Endothelial cell of umbilical vein (primary cell): ENCODE data around the gene KLF3. TPM values are rescaled to one million over a fixed set of nuclear protein-coding genes. Genes with fewer than 3 reads are reported as not detected.

Experiments
- BruUV-seq: library from RNA; stranded (reverse); fragments of 400-500 nt; replicated peaks from 2 replicates; lab custom pipeline; 2021; lab: Mats Ljungman, UMichigan
- CTCF ChIA-PET: fragments of 300-600, 350-600 bp; sonication (Branson Sonifier 250); formaldehyde crosslinking; loops from one replicate; lab custom pipeline; 2021; ENCODE audit warnings: antibody characterized with exemption, inconsistent platforms; lab: Charles Lee
- POLR2A ChIA-PET: fragments of 300-600, 350-600 bp; sonication (Branson Sonifier 250); formaldehyde crosslinking; loops from one replicate; lab custom pipeline; 2021; ENCODE audit warnings: antibody characterized with exemption, inconsistent platforms; lab: Charles Lee
- DNase-seq: peaks from one replicate; pipeline ENCODE4 v3.0.0-alpha.2; 2011; ENCODE audit warnings: low read depth, low spot score
- FAIRE-seq: peaks from 2 replicates; lab custom pipeline; 2011; peaks lifted over from hg19 to GRCh38; lab: Jason Lieb, UNC
- H2AFZ ChIP-seq: 2 replicates; pipeline ENCODE4 v1.6.0; 2012; ENCODE audit warnings: low read depth, low read length, control low read depth, inconsistent platforms
- H3K27ac ChIP-seq: 2 replicates; pipeline ENCODE4 v1.5.1; 2011; ENCODE audit warnings: low read depth, mild to moderate bottlenecking, control low read depth, low read length, moderate library complexity; ENCODE audit not compliant: insufficient read depth
- H3K27me3 ChIP-seq, 2 experiments: 2 replicates each; pipeline versions ENCODE4 v1.6.0 to v1.6.1; 2011; ENCODE audit warnings: low read length in 2 of 2, mixed read lengths in 1 of 2; ENCODE audit not compliant: control insufficient read depth in 2 of 2, insufficient read depth in 2 of 2
- H3K36me3 ChIP-seq, 2 experiments: 2 replicates in 1 of 2; 3 replicates in 1 of 2; pipeline ENCODE4 v1.5.1; 2011; ENCODE audit warnings: low read length in 2 of 2, mild to moderate bottlenecking in 1 of 2, moderate library complexity in 1 of 2; ENCODE audit not compliant: control insufficient read depth in 2 of 2, insufficient read depth in 2 of 2; ENCODE audit errors: extremely low read depth in 1 of 2
- H3K4me1 ChIP-seq: 3 replicates; pipeline ENCODE4 v1.5.1; 2011; ENCODE audit warnings: mild to moderate bottlenecking, low read length; ENCODE audit not compliant: control insufficient read depth, insufficient read depth; ENCODE audit errors: extremely low read depth
- H3K4me2 ChIP-seq: 2 replicates; pipeline ENCODE4 v1.6.1; 2011; ENCODE audit warnings: low read length, control low read depth, mixed read lengths; ENCODE audit not compliant: insufficient read depth
- H3K4me3 ChIP-seq, 3 experiments: fragments of 200-600 bp in 1 of 3; sonication (generic), shearing (Covaris generic) in 1 of 3; replicated peaks in 1 of 3; 2 replicates each; pipeline ENCODE4 v1.5.1; 2011 to 2016; ENCODE audit warnings: control low read depth in 3 of 3, low read length in 3 of 3, mild to moderate bottlenecking in 2 of 3, inconsistent platforms in 1 of 3, low read depth in 1 of 3, moderate library complexity in 1 of 3; ENCODE audit not compliant: insufficient read depth in 1 of 3
- H3K79me2 ChIP-seq: 2 replicates; pipeline ENCODE4 v1.6.0; 2012; ENCODE audit warnings: low read length, inconsistent platforms; ENCODE audit not compliant: control insufficient read depth, insufficient read depth
- H3K9ac ChIP-seq: replicated peaks from 2 replicates; pipeline ENCODE3; 2011; ENCODE audit warnings: low read length, control low read depth; ENCODE audit not compliant: insufficient read depth; ENCODE audit errors: extremely low read depth
- H3K9me1 ChIP-seq: replicated peaks from 3 replicates; pipeline ENCODE4 v1.6.0; 2011; ENCODE audit warnings: mild to moderate bottlenecking, low read length; ENCODE audit not compliant: control insufficient read depth, insufficient read depth; ENCODE audit errors: extremely low read depth
- H3K9me3 ChIP-seq: replicated peaks from 2 replicates; pipeline ENCODE4 v1.5.1; 2012; ENCODE audit warnings: low read length, inconsistent platforms; ENCODE audit not compliant: control insufficient read depth, insufficient read depth
- H4K20me1 ChIP-seq: replicated peaks from 2 replicates; pipeline ENCODE3; 2011; ENCODE audit warnings: mild to moderate bottlenecking, low read length; ENCODE audit not compliant: control insufficient read depth, insufficient read depth; ENCODE audit errors: extremely low read depth
- EZH2 ChIP-seq: IDR thresholded peaks from 2 replicates; pipeline ENCODE4 v1.6.1; 2012; ENCODE audit warnings: borderline replicate concordance, low read depth, mild to moderate bottlenecking, moderate library complexity, low read length, inconsistent platforms; ENCODE audit not compliant: severe bottlenecking
- FOS ChIP-seq: IDR thresholded peaks from 2 replicates; pipeline ENCODE4 v1.6.1; 2011; ENCODE audit warnings: mild to moderate bottlenecking, low read length, moderate library complexity, borderline replicate concordance; ENCODE audit not compliant: insufficient read depth
- GATA2 ChIP-seq: IDR thresholded peaks from 2 replicates; pipeline ENCODE4 v1.7.0; 2011; ENCODE audit warnings: low read depth, mild to moderate bottlenecking, moderate library complexity, mixed read lengths, low read length; ENCODE audit not compliant: insufficient read length, insufficient read depth
- JUN ChIP-seq: IDR thresholded peaks from 2 replicates; pipeline ENCODE4 v1.6.1; 2011; ENCODE audit warnings: borderline replicate concordance, low read depth; ENCODE audit not compliant: insufficient read length, insufficient read depth
- MYC ChIP-seq: IDR thresholded peaks from one replicate; pipeline ENCODE4 v1.6.1; 2011; ENCODE audit warnings: mild to moderate bottlenecking, low read depth, low read length
- POLR2A ChIP-seq: IDR thresholded peaks from 2 replicates; pipeline ENCODE4 v1.6.1; 2012; ENCODE audit warnings: low read depth, mild to moderate bottlenecking, control low read depth, low read length
- POLR2AphosphoS5 ChIP-seq: IDR thresholded peaks from 2 replicates; pipeline ENCODE4 v1.6.1; 2012; ENCODE audit warnings: low read depth, mild to moderate bottlenecking, control low read depth, low read length, moderate library complexity; ENCODE audit not compliant: insufficient read depth
- dilution Hi-C: fragments of 300-500 bp; cut with MboI; formaldehyde crosslinking; loops from one replicate; pipeline ENCODE4 v1.15.0; 2019; ENCODE audit warnings: low sequenced_read_pairs; ENCODE audit not compliant: extremely low pct_ligation_motif_present
- intact Hi-C: fragments of 100-400 bp; cut with micrococcal nuclease; formaldehyde crosslinking; loops from one replicate; pipeline ENCODE4 v1.10.0; 2022
- polyA plus RNA-seq, 4 experiments: library from polyadenylated mRNA; depleted of rRNA in 3 of 4; stranded (reverse) in 3 of 4; unstranded in 1 of 4; fragments of >200 nt; gene quantifications; 2 replicates each; pipeline versions ENCODE4 v1.2.1 to v1.2.3, GENCODE V29; 2011 to 2012; ENCODE audit warnings: missing spikeins in 1 of 4
- total RNA-seq: library from RNA; stranded (reverse); gene quantifications from 2 replicates; pipeline ENCODE4 v1.2.3, GENCODE V29; 2021
- TF ChIP-seq, protein P1 (sequence below), 2 donors: IDR thresholded peaks; 1 replicate in 1 of 2; 2 replicates in 1 of 2; pipeline ENCODE4 v1.5.1; 2011; ENCODE audit warnings: low read length in 2 of 2, mild to moderate bottlenecking in 2 of 2, moderate library complexity in 2 of 2, control low read depth in 1 of 2, inconsistent platforms in 1 of 2, low read depth in 1 of 2; ENCODE audit not compliant: insufficient read depth in 1 of 2; ENCODE audit errors: extremely low read depth in 1 of 2
- TF ChIP-seq, protein P2 (sequence below): IDR thresholded peaks from 2 replicates; pipeline ENCODE4 v1.6.1; 2011; ENCODE audit not compliant: insufficient read depth, insufficient read length

The KLF3 gene
- total and polyA plus RNA-seq, 2 donors (not counting 3 experiments of a cell fraction or from before 2014, with no cell fraction given) = 27.7 to 50.5 TPM

DNA sequence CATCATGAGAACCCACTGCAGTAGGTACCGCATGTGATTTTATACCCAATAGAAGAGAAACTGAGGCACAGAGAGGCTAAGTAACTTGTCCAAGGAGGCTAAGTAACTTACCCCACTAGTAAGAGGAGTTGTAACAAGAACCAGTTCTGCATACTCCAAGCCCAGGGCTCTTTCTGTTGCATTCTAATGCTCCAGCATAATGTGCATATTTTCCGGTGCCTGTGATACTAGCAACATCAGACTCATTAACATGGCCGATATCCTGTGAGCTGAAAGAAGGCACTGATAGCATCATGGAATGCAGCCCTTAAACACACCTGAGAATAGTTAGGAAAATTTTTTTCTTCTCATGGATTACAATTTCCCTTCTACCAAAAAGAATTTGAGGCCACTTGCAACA is 39.7 kb upstream of the KLF3 start:
- H3K9ac ChIP-seq = no peak overlapping the region
- no peaks in the 10 kb centered on the region for H3K36me3 ChIP-seq
- no peaks in the 10 kb centered on the region for H4K20me1 ChIP-seq
- H3K27ac ChIP-seq = no peak overlapping the region
- CTCF ChIA-PET = interaction anchor here (1.0 kb wide), 1 partner anchor 15 kb away, joined by 3 read pairs; no protein-coding TSS in a partner anchor
- no TSS peak for BruUV-seq
- no peak overlapping the region for H3K4me2 ChIP-seq
- H3K9me1 ChIP-seq = no peaks in the 10 kb centered on the region
- H2AFZ ChIP-seq = no peak overlapping the region
- no peaks in the 10 kb centered on the region for H3K9me3 ChIP-seq
- H3K27me3 ChIP-seq = peaks cover 0 to 1% of the 10 kb centered on the region in 2 experiments
- dilution Hi-C loops = no loop called here
- TF ChIP-seq POLR2A (no peak), JUN (no peak), POLR2AphosphoS5 (no peak), MYC (no peak), GATA2 (no peak)
- TF ChIP-seq, protein P1, sequence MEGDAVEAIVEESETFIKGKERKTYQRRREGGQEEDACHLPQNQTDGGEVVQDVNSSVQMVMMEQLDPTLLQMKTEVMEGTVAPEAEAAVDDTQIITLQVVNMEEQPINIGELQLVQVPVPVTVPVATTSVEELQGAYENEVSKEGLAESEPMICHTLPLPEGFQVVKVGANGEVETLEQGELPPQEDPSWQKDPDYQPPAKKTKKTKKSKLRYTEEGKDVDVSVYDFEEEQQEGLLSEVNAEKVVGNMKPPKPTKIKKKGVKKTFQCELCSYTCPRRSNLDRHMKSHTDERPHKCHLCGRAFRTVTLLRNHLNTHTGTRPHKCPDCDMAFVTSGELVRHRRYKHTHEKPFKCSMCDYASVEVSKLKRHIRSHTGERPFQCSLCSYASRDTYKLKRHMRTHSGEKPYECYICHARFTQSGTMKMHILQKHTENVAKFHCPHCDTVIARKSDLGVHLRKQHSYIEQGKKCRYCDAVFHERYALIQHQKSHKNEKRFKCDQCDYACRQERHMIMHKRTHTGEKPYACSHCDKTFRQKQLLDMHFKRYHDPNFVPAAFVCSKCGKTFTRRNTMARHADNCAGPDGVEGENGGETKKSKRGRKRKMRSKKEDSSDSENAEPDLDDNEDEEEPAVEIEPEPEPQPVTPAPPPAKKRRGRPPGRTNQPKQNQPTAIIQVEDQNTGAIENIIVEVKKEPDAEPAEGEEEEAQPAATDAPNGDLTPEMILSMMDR (IDR thresholded peaks at IDR 0.05; ENCODE audit: extremely low read depth in 1 of 2, insufficient read depth in 1 of 2, low read depth in 1 of 2, low read length in 2 of 2) = no peak
- H3K79me2 ChIP-seq = no peaks in the 10 kb centered on the region
- H3K4me3 ChIP-seq = no peak overlapping the region
- DNase-seq (no peak), FAIRE-seq (no peak)
- H3K4me1 ChIP-seq = no peaks in the 10 kb centered on the region
- POLR2A ChIA-PET = no interaction called here
- intact Hi-C loops = no loop called here

DNA sequence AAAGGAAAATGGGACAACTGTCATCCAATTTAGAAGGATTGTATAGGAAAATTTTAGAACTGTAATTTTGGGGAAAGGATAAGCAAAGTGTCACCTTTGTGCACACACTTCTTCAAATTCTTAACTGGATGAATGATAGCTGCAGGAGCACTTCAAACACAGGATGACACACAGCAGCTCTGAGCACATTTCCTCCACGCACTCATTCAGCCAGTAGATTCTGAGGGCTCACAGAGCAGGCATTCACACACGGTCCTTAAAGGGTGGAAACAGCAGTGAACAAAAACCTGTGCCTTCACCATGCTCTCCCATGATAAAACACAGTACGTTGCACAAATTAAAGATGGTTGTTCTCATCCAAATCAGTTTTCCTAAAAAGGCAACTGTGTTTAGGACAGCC is 38.5 kb upstream of the KLF3 start:
- H3K9ac ChIP-seq = no peak overlapping the region
- FAIRE-seq (no peak), DNase-seq (no peak)
- dilution Hi-C loops (no loop called here), intact Hi-C loops (no loop called here)
- no peak overlapping the region for H3K4me2 ChIP-seq
- peaks cover 0 to 1% of the 10 kb centered on the region in 2 experiments for H3K27me3 ChIP-seq
- ChIA-PET POLR2A (no interaction called here), CTCF (no interaction called here)
- no peaks in the 10 kb centered on the region for H3K9me1 ChIP-seq
- no peaks in the 10 kb centered on the region for H3K79me2 ChIP-seq
- no TSS peak for BruUV-seq
- H3K4me3 ChIP-seq = no peak overlapping the region
- H3K4me1 ChIP-seq = no peaks in the 10 kb centered on the region
- H3K27ac ChIP-seq = no peak overlapping the region
- no peaks in the 10 kb centered on the region for H3K36me3 ChIP-seq
- no peaks in the 10 kb centered on the region for H4K20me1 ChIP-seq
- TF ChIP-seq JUN (no peak), MYC (no peak), POLR2AphosphoS5 (no peak), FOS (no peak), GATA2 (no peak), POLR2A (no peak), EZH2 (no peak)
- TF ChIP-seq, protein P2, sequence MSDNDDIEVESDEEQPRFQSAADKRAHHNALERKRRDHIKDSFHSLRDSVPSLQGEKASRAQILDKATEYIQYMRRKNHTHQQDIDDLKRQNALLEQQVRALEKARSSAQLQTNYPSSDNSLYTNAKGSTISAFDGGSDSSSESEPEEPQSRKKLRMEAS = no peak
- TF ChIP-seq, protein P1 (IDR thresholded peaks at IDR 0.05; ENCODE audit: extremely low read depth in 1 of 2, insufficient read depth in 1 of 2, low read depth in 1 of 2, low read length in 2 of 2) = no peak
- H3K9me3 ChIP-seq = no peaks in the 10 kb centered on the region
- no peak overlapping the region for H2AFZ ChIP-seq
